Retinal pigment epithelial cell (primary cell): ENCODE data around the gene C2CD2.

ENCODE experiments used
- DNase-seq: peaks from one replicate; pipeline ENCODE4 v3.0.0-alpha.2; 2010; ENCODE audit warnings: low read depth
- H3K4me3 ChIP-seq: 2 replicates; pipeline ENCODE4 v1.5.1; 2011; ENCODE audit warnings: mild to moderate bottlenecking, low read length, control low read depth, moderate library complexity
- CTCF ChIP-seq: conservative IDR thresholded peaks from 2 replicates; pipeline ENCODE4 v1.5.1; 2011; ENCODE audit warnings: low read depth, low read length, control low read depth, inconsistent platforms

C2CD2 gene

DNA sequence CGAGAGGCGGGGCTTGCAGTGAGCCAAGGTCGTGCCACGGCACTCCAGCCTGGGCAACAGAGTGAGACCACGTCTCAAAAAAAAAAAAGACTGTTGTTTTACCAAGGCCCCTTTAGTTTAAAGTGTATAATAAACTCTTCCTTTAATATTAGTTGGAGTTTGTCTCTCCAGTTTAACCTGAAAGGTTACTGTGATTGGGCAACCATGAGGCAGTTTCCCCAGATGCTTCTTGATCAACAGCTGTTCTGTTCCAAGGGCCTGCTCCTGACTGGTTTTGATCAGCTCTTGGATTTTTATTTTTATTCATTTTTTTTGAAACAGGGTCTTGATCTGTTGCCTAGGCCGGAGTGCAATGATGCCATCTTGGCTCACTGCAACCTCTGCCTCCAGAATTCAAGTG, 18.1 kb upstream of the C2CD2 start:
- TF ChIP-seq CTCF: no peak
- no peak for DNase-seq

DNA sequence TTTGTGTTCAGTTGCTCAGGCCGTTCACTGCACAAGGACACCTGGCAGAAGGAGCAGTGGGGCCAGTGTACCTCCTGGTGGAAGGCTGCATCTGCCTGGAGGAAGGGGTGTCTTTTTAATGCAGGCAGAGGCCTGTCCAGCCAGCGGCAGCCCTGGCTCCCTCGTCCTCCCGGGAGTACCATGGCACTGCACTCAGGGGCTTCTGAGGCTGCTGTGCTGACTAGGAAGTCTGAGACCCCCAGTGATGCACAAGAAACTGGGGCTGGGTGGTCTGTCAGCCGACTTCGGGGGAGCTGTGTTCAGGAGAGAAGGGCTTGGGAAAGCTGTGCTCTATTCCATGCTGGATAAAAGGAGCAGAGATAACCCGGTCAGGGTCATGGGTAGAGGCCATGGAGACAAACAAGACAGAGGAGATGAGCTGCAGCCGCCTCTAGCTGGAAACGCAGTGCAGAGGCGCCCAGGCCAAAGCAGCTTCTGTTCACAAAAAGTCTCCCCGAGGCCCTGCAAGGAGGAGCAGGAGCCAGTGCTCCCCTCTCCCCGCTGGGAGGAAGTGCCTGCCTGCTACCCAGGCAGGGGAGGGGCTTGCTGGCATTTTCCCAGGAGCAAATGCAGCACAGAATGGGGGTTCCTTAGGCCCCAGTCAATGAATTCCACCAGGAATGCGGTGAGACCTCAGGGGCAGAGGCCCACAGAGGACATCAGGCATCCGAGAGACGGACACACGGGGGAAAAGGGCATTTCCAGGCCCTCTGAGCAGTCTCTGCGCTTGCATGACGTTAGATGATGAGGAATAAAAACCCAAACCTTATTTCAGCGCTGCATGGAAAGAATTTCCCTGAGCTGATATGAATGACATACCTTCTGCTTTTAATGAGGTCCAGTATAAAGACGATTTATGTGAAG, 17.2 kb upstream of the C2CD2 start:
- no peak overlapping the region for H3K4me3 ChIP-seq
- DNase-seq: no peak
- no peak for TF ChIP-seq CTCF

More for the DNA sequence above, 18.1 kb upstream of the C2CD2 start:
- H3K4me3 ChIP-seq: no peak overlapping the region

- no peak for DNase-seq
- TF ChIP-seq CTCF: no peak
- no peak overlapping the region for H3K4me3 ChIP-seq
These were observed 16.2 kb upstream of the C2CD2 start for GRCh38 chr21:41970106-41970391.

GRCh38 chr21:41967708-41968107, 13.9 kb upstream of the C2CD2 start:
- no peak for TF ChIP-seq CTCF
- no peak for DNase-seq
- H3K4me3 ChIP-seq: no peak overlapping the region

DNA sequence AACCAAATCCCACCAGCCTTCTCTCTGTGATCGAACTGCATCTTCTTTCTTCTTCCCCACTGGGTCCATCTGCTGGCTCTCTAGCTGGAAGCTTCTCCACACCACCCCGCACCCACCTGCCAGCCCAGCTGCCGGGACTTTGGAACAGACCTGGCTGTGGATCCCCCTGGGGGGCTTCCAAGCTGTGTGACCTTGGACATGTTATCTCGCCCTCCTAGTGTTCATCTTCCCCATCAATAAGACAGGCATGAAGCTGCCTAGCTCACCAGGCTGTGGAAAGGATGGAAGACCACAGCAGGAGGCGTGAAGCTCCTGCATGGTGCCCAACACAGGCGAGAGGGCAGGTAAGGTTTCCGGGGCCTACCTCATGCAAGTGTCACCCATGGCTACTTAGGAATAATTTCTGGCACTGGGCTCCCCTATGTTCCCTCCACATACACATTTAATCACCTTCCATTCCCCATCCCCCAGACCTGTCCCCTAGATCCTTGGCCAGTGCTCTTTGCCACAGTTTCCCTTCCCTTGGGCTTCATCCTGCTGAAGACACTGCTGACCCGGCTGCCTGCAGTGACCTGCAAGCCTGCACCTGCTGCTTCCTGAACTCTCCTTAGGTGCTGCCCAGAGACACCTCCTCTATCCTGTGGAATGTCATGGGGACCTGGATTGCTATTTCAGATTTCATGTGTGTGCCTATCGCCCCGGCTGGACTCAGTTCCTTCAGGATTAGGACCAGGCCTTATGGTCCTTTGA, 13.2 kb upstream of the C2CD2 start:
- H3K4me3 ChIP-seq: no peak overlapping the region
- TF ChIP-seq CTCF: no peak
- DNase-seq: no peak

- no peak for DNase-seq
- TF ChIP-seq CTCF: no peak
- H3K4me3 ChIP-seq: no peak overlapping the region
These were observed 12.4 kb upstream of the C2CD2 start for GRCh38 chr21:41966041-41966833.
